Liver (tissue), 9 donors: Measurements from ENCODE around the gene RTL9. TPM values are rescaled to one million over a fixed set of nuclear protein-coding genes. Genes with fewer than 3 reads are reported as not detected.

Experiments
- DNase-seq: peaks from one replicate; pipeline ENCODE4 v3.0.0-alpha.2; 2017; ENCODE audit warnings: low spot score
- H3K27ac ChIP-seq, 2 donors: one replicate each; pipeline ENCODE4 v1.7.0; 2013; ENCODE audit warnings: inconsistent platforms in 2 of 2, low read length in 2 of 2, control low read depth in 1 of 2, low read depth in 1 of 2, mild to moderate bottlenecking in 1 of 2
- H3K27me3 ChIP-seq, 4 donors: one replicate each; pipeline versions ENCODE4 v1.6.1 to v1.7.0; 2013; ENCODE audit warnings: low read length in 3 of 4, inconsistent platforms in 1 of 4, mild to moderate bottlenecking in 1 of 4, moderate library complexity in 1 of 4; ENCODE audit not compliant: control insufficient read depth in 4 of 4, insufficient read depth in 4 of 4
- H3K36me3 ChIP-seq, 4 donors: one replicate each; pipeline versions ENCODE4 v1.6.1 to v1.7.0; 2013; ENCODE audit warnings: low read length in 3 of 4, mild to moderate bottlenecking in 3 of 4, low read depth in 1 of 4, moderate library complexity in 1 of 4; ENCODE audit not compliant: control insufficient read depth in 4 of 4, insufficient read depth in 3 of 4
- H3K4me1 ChIP-seq, 4 donors: one replicate each; pipeline versions ENCODE4 v1.6.1 to v1.7.0; 2013; ENCODE audit warnings: low read length in 3 of 4, mild to moderate bottlenecking in 3 of 4, moderate library complexity in 1 of 4; ENCODE audit not compliant: control insufficient read depth in 4 of 4, insufficient read depth in 4 of 4
- H3K4me3 ChIP-seq, 3 donors: one replicate each; pipeline versions ENCODE4 v1.6.1 to v1.7.0; 2013; ENCODE audit warnings: low read length in 3 of 3, control low read depth in 1 of 3, low read depth in 1 of 3, mild to moderate bottlenecking in 1 of 3
- H3K9ac ChIP-seq, 2 donors: one replicate each; pipeline ENCODE4 v1.7.0; 2013; ENCODE audit warnings: low read length in 2 of 2, mild to moderate bottlenecking in 2 of 2, moderate library complexity in 2 of 2, control low read depth in 1 of 2, low read depth in 1 of 2
- H3K9me3 ChIP-seq, 4 donors: one replicate each; pipeline versions ENCODE4 v1.6.1 to v1.7.0; 2013; ENCODE audit warnings: low read length in 3 of 4; ENCODE audit not compliant: control insufficient read depth in 4 of 4
- ATF3 ChIP-seq: IDR thresholded peaks from 2 replicates; pipeline ENCODE4 v1.6.1; 2016; ENCODE audit warnings: antibody characterized with exemption
- CTCF ChIP-seq: fragments of 150-350 bp; IDR thresholded peaks from 2 replicates; pipeline ENCODE4 v1.5.1; 2017; ENCODE audit warnings: improper control_type of control experiment, low read depth, low read length; ENCODE audit not compliant: missing input control
- EGR1 ChIP-seq, 2 donors: IDR thresholded peaks; 2 replicates each; pipeline ENCODE4 v1.6.1; 2016 to 2018; ENCODE audit warnings: antibody characterized with exemption in 2 of 2, low read depth in 2 of 2
- FOXA1 ChIP-seq: IDR thresholded peaks from 2 replicates; pipeline ENCODE4 v1.6.1; 2016; ENCODE audit warnings: antibody characterized with exemption
- FOXA2 ChIP-seq: IDR thresholded peaks from 2 replicates; pipeline ENCODE4 v1.6.1; 2016; ENCODE audit warnings: antibody characterized with exemption
- GABPA ChIP-seq, 2 donors: IDR thresholded peaks in 1 of 2; conservative IDR thresholded peaks in 1 of 2; 2 replicates each; pipeline ENCODE4 v1.6.1; 2016; ENCODE audit warnings: antibody characterized with exemption in 2 of 2, mild to moderate bottlenecking in 1 of 2, moderate library complexity in 1 of 2
- HNF4A ChIP-seq, 2 donors: conservative IDR thresholded peaks; 2 replicates each; pipeline ENCODE4 v1.6.1; 2016; ENCODE audit warnings: antibody characterized with exemption in 2 of 2, mild to moderate bottlenecking in 2 of 2
- HNF4G ChIP-seq: IDR thresholded peaks from 2 replicates; pipeline ENCODE4 v1.6.1; 2016; ENCODE audit warnings: antibody characterized with exemption
- JUND ChIP-seq, 2 donors: IDR thresholded peaks; 2 replicates each; pipeline ENCODE4 v1.6.1; 2016; ENCODE audit warnings: antibody characterized with exemption in 2 of 2
- MAX ChIP-seq: IDR thresholded peaks from 2 replicates; pipeline ENCODE4 v1.6.1; 2016; ENCODE audit warnings: antibody characterized with exemption
- NR2F2 ChIP-seq: IDR thresholded peaks from 2 replicates; pipeline ENCODE4 v1.6.1; 2016; ENCODE audit warnings: antibody characterized with exemption
- RAD21 ChIP-seq, 2 donors: IDR thresholded peaks; 2 replicates each; pipeline ENCODE4 v1.6.1; 2016; ENCODE audit warnings: antibody characterized with exemption in 2 of 2, mild to moderate bottlenecking in 2 of 2
- REST ChIP-seq: IDR thresholded peaks from 2 replicates; pipeline ENCODE4 v1.6.1; 2016; ENCODE audit warnings: antibody characterized with exemption, mild to moderate bottlenecking
- RXRA ChIP-seq, 2 donors: IDR thresholded peaks; 2 replicates each; pipeline ENCODE4 v1.6.1; 2017 to 2018; ENCODE audit warnings: antibody characterized with exemption in 2 of 2, mild to moderate bottlenecking in 1 of 2
- SP1 ChIP-seq: IDR thresholded peaks from 2 replicates; pipeline ENCODE4 v1.6.1; 2018; ENCODE audit warnings: antibody characterized with exemption, mild to moderate bottlenecking
- TAF1 ChIP-seq: conservative IDR thresholded peaks from 2 replicates; pipeline ENCODE4 v1.6.1; 2016; ENCODE audit warnings: antibody characterized with exemption, mild to moderate bottlenecking
- YY1 ChIP-seq: IDR thresholded peaks from 2 replicates; pipeline ENCODE4 v1.6.1; 2016; ENCODE audit warnings: antibody characterized with exemption, mild to moderate bottlenecking
- ZBTB33 ChIP-seq: IDR thresholded peaks from 2 replicates; pipeline ENCODE4 v1.6.1; 2016; ENCODE audit warnings: antibody characterized with exemption
- WGBS: extraction: QIAGEN DNeasy Blood & Tissue Kit; methylation state at CpG from one replicate; pipeline ENCODE4 v1.1.7; 2013; 5-methylcytosine and 5-hydroxymethylcytosine counted together
- polyA plus RNA-seq, 2 donors: library from polyadenylated mRNA; stranded (reverse) in 1 of 2; unstranded in 1 of 2; fragments of 200-250 nt in 1 of 2; fragments of >200 nt in 1 of 2; fragmentation: Nextera tagmentation in 1 of 2; extraction: Ambion mirVana in 1 of 2; gene quantifications; one replicate each; pipeline versions ENCODE4 v1.2.1 to v1.2.3, GENCODE V29; 2013 to 2015
- total RNA-seq, 2 donors: library from RNA; depleted of rRNA; stranded (reverse); fragments of >200 nt; gene quantifications; one replicate each; pipeline ENCODE4 v1.2.3, GENCODE V29; 2014
- donor health status: healthy.
- donor health status: healthy.
- donor health status: healthy.
- donor health status: healthy.
- donor health status: healthy.

The RTL9 gene
- total and polyA plus RNA-seq, 4 donors, result 0.05 to 0.37 (median 0.25) TPM; not detected in 1

GRCh38 chrX:110363244-110363643 lies 4.6 kb downstream of the RTL9 start:
- no peaks in the 10 kb centered on the region for H3K27me3 ChIP-seq
- TF ChIP-seq RXRA (IDR thresholded peaks at IDR 0.05) (no peak), ZBTB33 (no peak), ATF3 (no peak), NR2F2 (no peak), MAX (no peak), RAD21 (IDR thresholded peaks at IDR 0.05) (no peak), SP1 (no peak), JUND (IDR thresholded peaks at IDR 0.05) (no peak), CTCF (no peak), EGR1 (IDR thresholded peaks at IDR 0.05; ENCODE audit: low read depth in 2 of 2) (no peak), REST (no peak), HNF4G (no peak), GABPA (IDR thresholded peaks at IDR 0.05 in 1 of 2, conservative IDR thresholded peaks at IDR 0.05 in 1 of 2) (no peak), YY1 (no peak), FOXA1 (no peak), TAF1 (no peak), FOXA2 (no peak), HNF4A (conservative IDR thresholded peaks at IDR 0.05) (no peak)
- H3K4me1 ChIP-seq, result no peaks in the 10 kb centered on the region
- no peak overlapping the region for H3K27ac ChIP-seq
- H3K9ac ChIP-seq, result no peak overlapping the region
- no peaks in the 10 kb centered on the region for H3K36me3 ChIP-seq
- no peak overlapping the region for H3K4me3 ChIP-seq
- no peak for DNase-seq
- no peaks in the 10 kb centered on the region for H3K9me3 ChIP-seq
- 90% methylated on average over 1 of the region's 1 CpG for WGBS

GRCh38 chrX:110373310-110373709 lies 14.7 kb downstream of the RTL9 start:
- H3K4me1 ChIP-seq, result no peaks in the 10 kb centered on the region
- H3K27me3 ChIP-seq, result peaks cover 0 to 3% (median 0%) of the 10 kb centered on the region in 4 donors
- WGBS, result 74% methylated on average over 2 of the region's 2 CpGs
- H3K9ac ChIP-seq, result no peak overlapping the region
- no peak overlapping the region for H3K27ac ChIP-seq
- no peak for DNase-seq
- H3K36me3 ChIP-seq, result no peaks in the 10 kb centered on the region
- H3K9me3 ChIP-seq, result no peaks in the 10 kb centered on the region
- H3K4me3 ChIP-seq, result no peak overlapping the region
- TF ChIP-seq EGR1 (IDR thresholded peaks at IDR 0.05; ENCODE audit: low read depth in 2 of 2) (no peak), HNF4G (no peak), REST (no peak), MAX (no peak), RXRA (IDR thresholded peaks at IDR 0.05) (no peak), GABPA (IDR thresholded peaks at IDR 0.05 in 1 of 2, conservative IDR thresholded peaks at IDR 0.05 in 1 of 2) (no peak), JUND (IDR thresholded peaks at IDR 0.05) (no peak), NR2F2 (no peak), TAF1 (no peak), HNF4A (conservative IDR thresholded peaks at IDR 0.05) (no peak), ATF3 (no peak)
